NK-92 (cell line): Measurements from ENCODE around the gene TSPAN32.

Source experiments
- DNase-seq: peaks from one replicate; lab custom pipeline; 2025; ENCODE audit not compliant: unreplicated experiment; lab: John Stamatoyannopoulos, UW

Gene TSPAN32

DNA sequence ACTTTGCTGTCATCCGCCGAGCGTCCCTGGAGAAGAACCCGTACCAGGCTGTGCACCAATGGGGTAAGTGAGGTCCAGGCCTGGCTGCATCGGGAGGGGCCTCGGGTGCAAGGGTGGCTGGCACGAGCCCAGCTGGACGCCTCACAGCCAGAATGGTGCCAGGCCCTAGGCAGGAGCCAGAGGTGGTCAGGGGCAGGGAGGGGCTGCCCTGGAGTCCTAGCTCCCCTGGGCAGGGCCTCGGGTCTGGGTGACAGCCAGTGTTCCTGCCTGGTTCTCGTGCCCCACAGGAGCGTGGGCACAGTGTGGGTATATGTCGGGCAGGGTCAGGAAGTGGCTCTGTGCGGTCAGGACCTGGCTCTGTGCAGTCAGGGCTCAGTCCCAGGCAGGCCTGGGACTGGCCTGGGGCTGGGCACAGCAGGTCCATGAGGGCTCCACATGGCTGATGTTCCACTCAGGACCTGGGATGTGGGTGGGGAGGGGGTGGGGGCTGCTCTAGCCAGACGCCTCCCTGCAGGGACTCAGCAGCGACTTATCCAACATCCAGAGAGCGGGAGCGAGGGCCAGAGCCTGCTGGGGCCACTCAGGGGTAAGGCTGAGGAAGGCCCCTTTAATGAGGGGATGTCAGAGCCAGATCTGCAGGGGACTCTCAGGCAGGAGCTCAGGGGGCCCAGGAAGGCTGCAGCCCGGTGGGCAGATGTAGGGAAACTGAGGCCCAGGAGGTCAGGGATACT, 1.2 kb downstream of the TSPAN32 start:
- no peak for DNase-seq

DNA sequence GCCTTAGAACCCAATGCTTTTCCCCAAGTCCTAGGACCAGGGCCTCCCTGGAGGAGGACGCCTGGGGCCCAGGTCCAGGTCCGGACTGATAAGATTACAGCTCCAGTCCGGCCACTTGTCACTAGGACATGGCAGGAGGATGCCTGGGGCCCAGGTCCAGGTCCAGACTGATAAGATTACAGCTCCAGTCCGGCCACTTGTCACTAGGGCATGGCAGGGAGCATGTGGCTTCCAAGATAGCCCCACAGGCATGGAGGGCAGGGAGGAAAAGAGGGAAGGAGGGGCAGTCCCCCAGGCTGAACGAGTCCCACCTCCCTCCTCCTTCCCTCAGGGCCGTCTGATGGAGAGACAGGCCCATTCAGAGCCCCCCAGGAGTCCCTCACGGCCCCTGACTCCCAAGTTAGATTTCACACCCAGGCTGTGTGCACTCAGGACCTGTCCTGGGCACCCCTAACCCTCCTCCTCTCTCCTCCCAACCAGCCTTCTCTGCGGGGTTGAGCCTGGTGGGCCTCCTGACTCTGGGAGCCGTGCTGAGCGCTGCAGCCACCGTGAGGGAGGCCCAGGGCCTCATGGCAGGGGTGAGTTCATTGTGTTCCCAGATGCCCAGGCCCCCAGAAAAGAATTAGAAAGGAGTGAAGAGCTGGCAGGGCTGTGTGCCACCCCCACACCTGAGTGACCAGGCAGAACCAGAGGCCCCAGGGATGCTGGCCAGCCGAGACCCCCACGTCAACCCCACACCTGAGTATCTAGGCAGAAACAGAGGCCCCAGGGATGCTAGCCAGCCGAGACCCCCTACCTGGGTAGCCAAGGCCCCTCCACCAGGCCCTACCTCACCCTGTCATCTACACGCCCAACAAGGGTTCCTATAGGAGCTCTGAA, 2.1 kb downstream of the TSPAN32 start:
- DNase-seq = no peak

DNA sequence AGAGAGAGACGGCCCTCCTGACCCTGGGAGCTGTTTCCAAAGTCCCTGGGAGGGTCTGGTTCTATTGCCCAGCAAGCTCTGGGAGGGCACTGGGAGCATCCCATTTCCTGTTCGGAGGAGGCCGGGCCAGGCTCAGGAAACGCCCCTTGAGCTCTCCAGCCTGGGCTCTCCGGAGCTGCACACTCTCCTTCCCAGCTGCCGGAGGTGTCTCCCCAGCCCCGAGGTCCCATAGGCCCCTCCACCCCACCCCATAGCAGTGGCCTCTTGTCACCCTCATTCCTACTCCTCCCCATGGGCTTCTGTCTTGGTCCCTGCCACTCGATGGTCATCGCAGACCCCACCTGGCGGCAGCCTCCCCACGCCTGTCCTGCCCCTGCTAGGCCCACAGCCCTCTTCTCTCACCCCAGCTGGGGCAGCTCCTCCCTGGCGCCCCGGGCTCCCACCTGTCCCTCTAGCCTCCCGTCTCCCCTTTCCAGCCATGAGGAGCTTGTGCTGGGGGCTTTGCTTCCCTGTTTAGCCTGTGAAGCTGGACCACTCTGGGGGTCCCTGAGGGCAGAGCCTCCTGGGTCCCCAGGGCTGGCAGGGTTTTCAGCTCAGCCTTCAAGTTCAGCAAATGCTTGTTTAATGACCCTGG, 2.8 kb downstream of the TSPAN32 start:
- no peak for DNase-seq

DNA sequence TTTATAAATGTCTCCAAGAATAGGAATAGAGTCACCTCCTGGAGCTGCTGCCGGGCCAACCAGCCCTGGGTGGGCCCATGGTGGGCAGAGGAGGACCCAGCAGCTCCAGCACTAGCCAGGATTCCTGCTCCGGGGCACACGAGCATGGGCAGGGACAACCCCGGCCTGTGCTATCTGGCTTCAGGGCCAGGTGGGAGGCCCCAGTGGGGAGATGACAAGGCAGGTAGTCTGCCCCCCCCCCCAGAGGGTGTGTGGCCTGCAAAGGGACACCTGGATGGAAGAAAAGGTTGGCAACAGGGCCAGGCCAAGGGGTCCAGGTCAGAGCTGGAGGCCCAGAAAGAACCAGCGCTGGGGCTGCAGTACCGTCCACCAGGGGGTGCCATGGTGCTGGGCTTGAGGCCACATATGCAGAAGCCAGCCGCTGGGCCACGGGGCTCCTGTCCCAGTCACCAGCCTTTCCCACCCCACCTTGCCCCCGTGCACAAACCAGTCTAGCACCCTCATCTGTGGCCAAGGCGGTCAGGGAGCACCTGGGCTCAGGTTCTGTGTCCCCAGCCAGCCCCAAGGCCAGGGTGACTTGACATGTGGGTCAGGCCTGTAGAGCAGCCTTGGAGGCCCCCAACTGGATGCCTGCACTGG, 3.4 kb downstream of the TSPAN32 start:
- DNase-seq = no peak

DNA sequence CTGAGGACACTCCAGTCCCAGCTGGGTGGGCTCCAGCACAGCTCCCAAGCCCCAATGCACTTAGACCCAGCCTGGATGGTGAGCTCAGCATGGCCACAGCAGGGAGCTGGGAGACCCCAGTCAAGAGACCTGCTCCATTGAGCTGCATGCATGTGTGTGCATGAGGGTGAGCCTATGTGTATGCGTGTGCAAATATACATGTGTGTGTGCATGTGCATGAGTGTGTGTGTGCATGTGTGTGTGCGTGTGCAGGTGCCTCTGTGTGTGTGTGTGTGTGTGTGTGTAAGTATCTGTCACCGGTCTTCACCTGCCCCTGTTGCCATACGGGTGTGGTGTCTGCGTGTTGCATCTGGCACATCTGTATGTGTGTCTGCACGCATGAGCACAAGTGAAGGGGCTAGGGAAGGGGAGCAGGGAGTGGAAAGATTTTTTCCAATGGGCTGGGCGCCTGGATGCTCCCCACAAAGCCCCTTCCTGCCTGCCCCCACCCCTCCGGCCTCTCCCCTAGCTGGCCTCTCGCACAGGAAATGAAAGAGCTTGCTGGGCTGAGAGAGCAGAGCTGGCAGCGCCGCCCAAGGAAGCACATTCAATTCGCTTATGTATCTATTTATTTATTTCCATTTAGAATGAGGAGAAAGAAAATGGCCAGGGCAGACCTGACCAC, 4.1 kb downstream of the TSPAN32 start:
- no peak for DNase-seq

DNA sequence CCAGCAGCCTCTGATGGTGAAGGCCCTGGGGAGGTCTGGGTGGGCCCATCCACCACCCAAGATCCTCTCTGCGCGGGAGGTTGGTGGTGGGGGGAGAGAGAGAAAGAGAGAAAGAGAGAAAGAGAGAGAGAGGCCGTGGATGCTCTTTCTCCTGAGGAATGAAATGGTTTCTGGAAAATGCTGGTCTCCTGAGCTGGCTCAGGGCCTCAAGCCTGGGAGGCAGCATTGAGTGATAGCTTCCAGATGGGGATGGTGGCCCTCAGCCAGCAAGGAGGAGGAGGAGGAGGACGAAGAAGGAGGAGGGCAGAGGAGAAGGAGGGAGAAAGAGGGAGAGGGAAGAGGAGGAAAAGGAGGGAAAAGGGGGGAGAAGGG, 4.6 kb downstream of the TSPAN32 start:
- no peak for DNase-seq

DNA sequence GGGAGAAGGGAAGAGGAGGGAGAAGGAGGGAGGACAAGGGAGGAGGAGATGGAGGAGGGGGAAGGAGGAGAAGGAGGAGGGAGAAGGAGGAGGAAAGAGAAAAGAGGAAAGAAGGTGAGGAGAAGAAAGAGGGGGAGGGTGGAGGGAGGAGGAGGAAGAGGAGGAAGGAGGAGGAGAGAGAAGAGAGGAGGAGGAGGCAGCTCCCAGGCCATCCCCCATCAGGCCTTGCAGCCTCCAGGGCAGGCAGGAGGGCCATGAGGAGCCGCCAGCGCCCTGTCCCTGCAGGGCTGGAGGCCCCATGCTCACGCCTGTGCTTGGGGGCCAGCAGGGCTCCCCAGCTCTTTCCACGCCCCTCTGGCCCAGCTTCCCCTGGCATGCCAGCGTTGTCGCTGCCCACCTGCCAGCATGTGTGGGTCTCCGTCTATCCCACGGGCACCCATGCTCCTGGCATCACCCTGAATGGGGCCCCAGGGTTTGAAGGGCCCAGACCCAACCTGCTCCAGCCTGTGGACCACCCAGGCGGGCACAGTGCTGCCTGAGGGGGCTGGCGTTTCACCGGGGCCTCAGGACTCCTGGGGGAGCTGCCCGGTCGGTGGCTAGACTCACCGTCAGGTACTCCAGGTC, 5.2 kb downstream of the TSPAN32 start:
- no peak for DNase-seq

DNA sequence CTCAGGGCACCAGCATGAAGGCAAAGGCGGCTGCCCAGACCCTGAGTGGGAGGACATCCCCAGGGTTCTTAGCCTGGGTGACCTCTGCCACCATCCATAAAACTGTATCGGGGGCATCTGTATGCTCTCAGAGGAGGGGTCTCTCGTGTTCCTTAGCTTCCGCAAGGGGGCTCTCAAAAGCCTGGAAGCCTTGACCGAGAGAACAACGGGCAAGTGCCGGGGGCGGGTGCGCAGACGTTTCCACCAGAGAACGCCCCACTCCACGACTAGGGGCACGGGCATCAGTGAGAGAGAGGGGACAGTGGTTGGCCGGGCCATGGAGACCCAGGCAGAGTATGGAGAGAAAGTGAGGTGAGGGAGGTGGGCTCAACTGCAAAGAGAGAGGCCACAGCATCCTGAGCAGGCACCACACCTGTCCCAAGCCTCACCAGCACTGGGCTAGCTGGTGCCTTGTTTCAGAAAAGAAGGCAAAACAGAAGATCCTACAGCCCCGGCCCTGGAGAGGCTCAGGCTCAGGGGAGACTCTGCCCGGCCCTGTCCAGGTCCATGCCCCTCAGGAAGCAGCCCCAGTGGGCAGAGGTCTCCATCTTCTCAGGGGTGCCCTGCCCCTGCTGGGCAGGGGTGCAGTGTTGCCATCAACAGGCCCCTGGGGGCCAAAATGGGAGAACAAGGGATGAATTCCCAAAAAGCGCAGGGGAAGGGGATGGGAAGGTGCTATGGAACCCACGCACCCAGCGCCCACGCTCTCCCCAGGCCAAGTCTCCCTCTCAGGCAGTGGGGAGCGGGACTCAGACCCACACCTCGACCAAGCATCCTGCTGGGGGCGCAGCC, 5.9 kb downstream of the TSPAN32 start:
- no peak for DNase-seq

DNA sequence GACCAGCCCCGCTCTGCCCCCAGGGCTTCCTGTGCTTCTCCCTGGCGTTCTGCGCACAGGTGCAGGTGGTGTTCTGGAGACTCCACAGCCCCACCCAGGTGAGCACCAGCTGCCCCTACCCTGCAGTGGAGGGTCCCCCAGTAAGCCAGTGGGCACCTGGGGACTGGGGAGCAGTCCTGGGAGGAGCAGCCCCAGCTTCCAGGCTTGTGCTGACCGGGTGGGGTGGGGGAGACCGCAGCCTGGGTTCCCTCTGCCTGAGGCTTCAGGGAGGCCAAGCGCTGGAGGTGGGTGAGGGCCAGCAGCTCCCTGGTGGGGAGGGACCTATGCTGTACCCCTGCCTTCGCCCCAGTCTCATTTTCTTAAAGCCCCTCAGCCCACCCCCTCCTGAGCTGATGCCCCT, 6.9 kb downstream of the TSPAN32 start:
- no peak for DNase-seq

DNA sequence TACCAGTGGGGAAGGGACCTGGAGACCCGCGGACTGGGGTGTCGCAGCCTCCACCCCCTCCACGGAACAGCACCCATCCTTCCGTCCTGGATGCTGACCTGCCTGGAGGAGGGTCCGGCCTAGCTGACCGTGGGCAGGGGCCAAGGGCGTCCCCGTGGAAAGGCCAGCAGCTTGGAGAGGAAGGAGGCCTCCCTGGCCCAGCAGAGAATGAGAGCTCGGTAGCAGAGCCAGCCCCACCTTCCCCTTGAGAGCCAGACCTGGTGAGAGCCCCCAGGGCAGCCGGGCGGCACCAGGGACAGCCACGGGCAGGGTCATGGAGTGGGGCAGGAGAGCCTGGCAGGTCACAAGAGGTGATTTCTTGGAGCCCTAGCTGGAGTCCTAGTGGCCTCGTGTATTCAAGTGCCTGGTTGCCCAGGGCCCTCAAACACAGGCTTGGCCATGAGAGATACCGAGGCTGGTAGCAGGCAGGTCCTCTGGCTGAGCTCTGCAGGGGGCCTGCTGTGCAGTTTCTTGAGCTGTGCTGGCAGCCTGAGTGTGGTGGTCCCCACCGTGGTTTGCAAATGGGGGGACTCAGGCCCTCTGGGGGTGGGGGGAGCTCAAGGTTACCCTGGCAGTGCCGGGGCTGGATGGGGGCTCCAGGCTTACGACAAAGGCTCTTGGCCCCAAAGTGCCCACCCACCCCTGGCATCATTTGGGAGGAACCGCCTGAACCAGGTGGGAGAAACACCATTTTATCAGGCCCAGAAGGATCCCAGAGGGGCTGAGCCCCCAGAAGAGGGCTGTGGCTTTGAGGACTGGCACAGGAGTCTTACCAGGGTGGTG, 7.6 kb downstream of the TSPAN32 start:
- DNase-seq = no peak

DNA sequence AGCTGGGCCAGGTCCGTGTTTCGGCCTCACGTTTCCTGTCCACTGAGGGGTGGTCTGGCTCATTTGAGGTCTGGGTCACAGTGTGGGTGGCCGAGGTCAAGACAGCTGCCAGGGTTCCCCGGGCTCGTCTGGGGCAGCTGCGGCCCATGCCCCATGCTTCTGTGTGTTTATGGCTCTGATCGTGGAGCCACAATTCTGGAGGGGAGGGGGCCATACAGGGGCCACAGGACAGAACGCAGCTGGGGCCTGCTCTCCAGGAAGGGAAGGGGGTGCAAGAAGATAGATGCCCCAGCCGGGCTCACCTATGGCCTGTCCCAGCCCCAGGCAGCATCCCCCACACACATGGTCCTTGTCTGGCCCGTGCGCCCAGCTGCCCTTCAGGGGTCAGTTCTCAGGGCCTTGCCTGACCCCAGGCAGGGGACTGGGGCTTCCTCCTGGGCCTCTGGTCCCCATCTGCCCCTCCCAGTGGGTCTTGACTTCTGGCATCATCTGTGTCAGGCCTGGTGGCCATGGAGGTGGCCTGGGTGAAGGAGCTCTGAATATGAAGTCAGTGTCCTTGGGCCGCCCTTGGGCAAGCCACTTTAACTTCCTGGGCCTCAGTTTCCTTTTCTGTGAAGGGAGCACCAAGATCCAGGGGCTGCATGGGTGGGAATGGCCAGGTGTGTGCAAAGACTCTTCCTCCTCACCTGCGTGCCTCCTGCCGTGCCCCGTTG, 8.4 kb downstream of the TSPAN32 start:
- DNase-seq = no peak

DNA sequence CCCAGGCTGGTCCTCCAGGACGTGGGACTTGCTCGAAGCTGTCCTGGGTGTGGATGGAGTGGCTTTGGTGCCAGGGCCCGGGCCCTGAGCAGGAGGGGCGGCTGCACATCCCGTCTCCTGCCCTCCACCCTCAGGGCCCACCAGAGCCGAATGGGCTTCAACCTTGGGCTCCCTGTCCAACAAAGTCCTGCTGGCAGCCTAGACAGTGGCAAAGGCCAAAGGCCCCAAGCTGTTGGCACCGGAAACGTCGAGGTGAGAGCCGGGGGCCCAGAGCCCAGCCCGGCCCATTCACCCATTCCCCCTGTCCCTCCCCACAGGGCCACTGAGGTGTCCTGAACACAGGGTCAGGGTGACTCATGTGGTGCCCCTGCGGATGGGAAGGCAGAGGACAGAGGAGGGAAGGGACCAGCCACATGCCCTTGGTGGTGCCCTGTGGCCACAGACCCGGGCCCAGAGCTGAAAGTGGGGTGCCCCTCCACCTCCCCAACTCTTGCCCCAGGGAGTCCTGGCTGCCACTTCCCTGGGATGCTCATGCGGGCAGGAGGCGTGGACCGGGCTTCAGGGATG, 9.1 kb downstream of the TSPAN32 start:
- no peak for DNase-seq

DNA sequence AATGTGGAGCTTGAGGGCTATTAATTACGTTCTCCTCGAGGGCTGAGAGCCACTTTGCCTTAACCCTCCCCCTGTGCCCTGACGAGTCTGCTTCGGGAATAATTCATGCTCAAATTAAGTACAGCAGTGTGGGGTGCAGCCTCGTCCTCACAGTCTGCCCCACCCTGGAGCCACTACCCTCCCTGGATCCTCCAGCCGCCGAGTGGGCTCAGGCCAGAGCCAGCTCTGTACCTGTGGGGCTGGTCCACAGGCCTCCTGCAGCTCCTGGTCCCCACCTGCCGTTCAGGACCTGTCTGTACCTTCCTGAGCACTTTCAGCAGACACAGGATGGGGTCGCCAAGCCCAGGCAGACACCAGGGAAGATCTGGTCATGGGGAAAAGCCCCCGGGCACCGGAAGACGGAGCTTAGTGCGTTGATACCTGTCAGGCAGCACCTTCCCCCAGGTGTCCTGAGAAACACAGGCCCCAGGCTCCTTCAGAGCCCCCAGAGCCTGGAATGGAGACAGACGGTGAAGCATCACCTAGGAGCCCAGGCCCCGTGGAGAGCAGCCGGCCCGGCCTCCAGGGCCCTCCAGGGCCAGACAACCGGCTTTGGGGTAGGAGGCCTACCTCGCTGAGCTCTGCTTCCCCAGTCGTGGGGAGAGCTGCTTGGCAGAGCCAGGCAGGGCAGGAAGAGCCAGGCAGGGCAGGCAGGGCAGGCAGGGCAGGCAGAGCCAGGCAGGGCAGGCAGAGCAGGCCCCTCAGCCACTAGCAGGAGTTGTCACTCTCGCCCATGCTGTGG, 9.7 kb downstream of the TSPAN32 start:
- DNase-seq = no peak

DNA sequence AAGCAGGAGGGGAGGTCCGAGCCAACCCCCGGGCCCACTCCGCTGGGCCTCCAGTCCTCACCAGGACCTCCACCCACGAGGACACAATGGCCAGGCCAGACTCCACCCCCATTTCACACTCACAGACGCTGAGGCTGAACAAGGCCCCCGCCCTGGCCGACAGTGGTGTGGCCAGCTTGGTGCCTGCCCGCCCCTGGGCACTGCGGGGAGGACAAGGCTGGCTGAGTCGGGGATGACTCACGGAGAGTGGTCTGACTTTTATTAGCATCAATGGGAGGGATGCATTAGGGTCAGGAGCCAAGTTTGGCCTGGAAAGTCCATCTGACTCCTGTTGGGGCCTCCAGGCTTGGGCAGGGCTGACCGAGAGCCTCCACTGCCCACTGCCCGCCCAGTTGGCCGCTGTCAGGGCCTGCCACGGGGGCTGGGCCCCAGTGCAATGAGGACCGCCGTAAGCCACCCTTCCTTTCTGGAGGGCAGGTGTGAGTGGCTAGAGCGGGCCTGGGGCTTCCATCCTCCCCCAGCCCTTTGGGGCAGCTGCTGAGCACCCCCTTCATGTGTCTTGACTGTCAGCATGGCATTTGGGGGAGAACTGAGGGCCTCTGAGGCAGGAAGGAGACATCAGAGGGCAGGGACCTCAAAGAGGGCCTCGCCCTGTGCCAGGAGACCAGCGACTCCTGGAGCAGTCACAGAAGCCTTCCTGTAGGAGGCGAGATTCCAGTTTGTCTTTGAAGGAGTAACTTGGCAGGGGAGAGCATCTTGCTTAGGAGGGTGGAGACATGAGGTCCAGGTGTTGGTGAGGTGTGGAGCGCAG, 10.6 kb downstream of the TSPAN32 start:
- no peak for DNase-seq

DNA sequence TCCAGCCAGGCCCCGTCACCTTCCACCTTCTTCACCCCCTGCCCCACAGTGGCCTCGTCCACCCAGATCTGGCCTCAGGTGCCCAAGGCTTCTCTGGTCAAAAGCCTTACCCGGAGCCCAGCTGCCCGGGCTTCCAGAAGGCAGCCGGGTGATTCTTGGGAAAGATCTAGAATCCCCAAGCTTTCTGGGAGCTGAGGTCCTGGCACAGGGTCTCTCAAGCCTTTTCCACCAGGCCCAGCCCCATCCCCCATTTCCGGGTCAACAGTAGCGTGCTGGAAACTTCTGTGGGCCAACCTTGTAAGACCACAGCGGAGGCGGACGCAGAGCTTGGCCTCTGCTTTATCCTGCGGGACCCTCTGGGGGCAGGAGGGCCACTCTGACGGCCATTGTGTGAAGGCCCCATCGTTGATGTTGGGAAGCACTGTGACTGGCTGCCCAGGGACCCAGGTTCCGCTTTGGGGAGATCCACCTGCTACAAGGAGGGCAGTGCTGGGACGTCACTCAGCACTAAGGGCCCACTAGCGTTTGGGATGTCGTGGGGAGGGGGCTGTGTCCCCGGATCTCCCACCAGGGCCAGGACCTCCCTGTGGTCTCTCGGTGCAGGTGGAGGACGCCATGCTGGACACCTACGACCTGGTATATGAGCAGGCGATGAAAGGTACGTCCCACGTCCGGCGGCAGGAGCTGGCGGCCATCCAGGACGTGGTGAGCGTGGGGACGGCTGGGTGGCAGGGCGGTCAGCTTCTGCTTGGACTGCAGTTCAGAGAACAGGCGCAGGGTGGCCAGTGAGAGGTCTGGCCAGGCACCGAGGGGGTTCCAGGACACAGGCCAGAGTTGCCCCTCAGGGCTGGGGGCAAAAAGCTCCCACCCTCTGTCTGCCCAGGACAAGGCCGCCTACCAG, 11.5 kb downstream of the TSPAN32 start:
- no peak for DNase-seq
